ENCODE results near the gene ZDHHC8.

The ZDHHC8 gene

GRCh38 chr22:20131859-20132685 lies 468 bp downstream of the ZDHHC8 start:
- DNase-seq = no peak

- DNase-seq = no peak
Observed at GRCh38 chr22:20132686-20133246, 1.2 kb downstream of the ZDHHC8 start.

- DNase-seq = no peak
Observed at GRCh38 chr22:20133930-20134549, 2.4 kb downstream of the ZDHHC8 start.

GRCh38 chr22:20135265-20135664 lies 3.7 kb downstream of the ZDHHC8 start:
- no peak for DNase-seq

- DNase-seq = no peak
Observed at GRCh38 chr22:20135806-20136602, 4.4 kb downstream of the ZDHHC8 start.

- no peak for DNase-seq
Observed at GRCh38 chr22:20136603-20136873, 4.9 kb downstream of the ZDHHC8 start.

- DNase-seq = no peak
Observed at GRCh38 chr22:20137113-20137512, 5.5 kb downstream of the ZDHHC8 start.

- DNase-seq = no peak
Observed at GRCh38 chr22:20137671-20138416, 6.2 kb downstream of the ZDHHC8 start.

- DNase-seq = no peak
Observed at GRCh38 chr22:20138417-20138738, 6.8 kb downstream of the ZDHHC8 start.

GRCh38 chr22:20138868-20139267 lies 7.3 kb downstream of the ZDHHC8 start:
- no peak for DNase-seq

- no peak for DNase-seq
Observed at GRCh38 chr22:20139391-20140106, 7.9 kb downstream of the ZDHHC8 start.

- DNase-seq = no peak
Observed at GRCh38 chr22:20140107-20140445, 8.5 kb downstream of the ZDHHC8 start.

GRCh38 chr22:20140521-20140964 lies 8.9 kb downstream of the ZDHHC8 start:
- DNase-seq = no peak

- no peak for DNase-seq
Observed at GRCh38 chr22:20141186-20142077, 9.8 kb downstream of the ZDHHC8 start.

GRCh38 chr22:20142711-20143621 lies 11.4 kb downstream of the ZDHHC8 start:
- no peak for DNase-seq

GRCh38 chr22:20143883-20144665 lies 12.5 kb downstream of the ZDHHC8 start:
- DNase-seq = no peak

GRCh38 chr22:20145206-20145831 lies 13.7 kb downstream of the ZDHHC8 start:
- DNase-seq = no peak

GRCh38 chr22:20145832-20146223 lies 14.2 kb downstream of the ZDHHC8 start:
- DNase-seq = no peak

- no peak for DNase-seq
Observed at GRCh38 chr22:20146777-20147176, 15.2 kb downstream of the ZDHHC8 start.

Data from DMS153 (cell line).